ENCODE results near the gene PLA2G2F.

- TF ChIP-seq POLR2AphosphoS5 (IDR thresholded peaks at IDR 0.05), result no peak
- no peak for TF ChIP-seq CTCF (IDR thresholded peaks at IDR 0.05)
Observed at GRCh38 chr1:20090641-20091040, 48.5 kb upstream of the PLA2G2F start.

All from upper lobe of left lung (tissue), 4 donors.